HUDEP-2 (cell line): ENCODE data around the gene PANK1.
A peak's percentile ranks its signal among the peaks of the same experiment; 100 is the strongest.
"Not testable (repeated sequence)": the region's sequence is repeated elsewhere in the genome, so short reads cannot be mapped to it uniquely, and the experiment has no call there.

Experiments used
- DNase-seq, 76 experiments: peaks; one replicate each; lab custom pipeline; 2025; ENCODE audit not compliant: unreplicated experiment in 76 of 76; lab: John Stamatoyannopoulos, UW

The PANK1 gene

GRCh38 chr10:89576022-89576421 is 69.0 kb downstream of the PANK1 start:
- DNase-seq: no peak

- DNase-seq: no peak
Observed at GRCh38 chr10:89575031-89575430, 70.0 kb downstream of the PANK1 start.

- no peak for DNase-seq
Observed at GRCh38 chr10:89574368-89574767, 70.7 kb downstream of the PANK1 start.

- DNase-seq: no peak
Observed at GRCh38 chr10:89567576-89568245, 77.3 kb downstream of the PANK1 start.

- DNase-seq: no peak
Observed at GRCh38 chr10:89566992-89567391, 78.0 kb downstream of the PANK1 start.

- no peak for DNase-seq
Observed at GRCh38 chr10:89566095-89566950, 78.7 kb downstream of the PANK1 start.

- no peak for DNase-seq
Observed at GRCh38 chr10:89565180-89565579, 79.9 kb downstream of the PANK1 start.

- peak in 21 of 76 experiments; percentile 0 to 53 (median 15) for DNase-seq
Observed at GRCh38 chr10:89563861-89564478, 81.1 kb downstream of the PANK1 start.

GRCh38 chr10:89563311-89563710 is 81.7 kb downstream of the PANK1 start:
- DNase-seq: no peak

GRCh38 chr10:89556600-89556999 is 88.4 kb downstream of the PANK1 start:
- no peak for DNase-seq

- no peak for DNase-seq
Observed at GRCh38 chr10:89555688-89556445, 89.2 kb downstream of the PANK1 start.

- DNase-seq: no peak
Observed at GRCh38 chr10:89554433-89554832, 90.6 kb downstream of the PANK1 start.

GRCh38 chr10:89553064-89553734 is 91.8 kb downstream of the PANK1 start:
- DNase-seq: no peak

GRCh38 chr10:89552213-89552612 is 92.8 kb downstream of the PANK1 start:
- DNase-seq: no peak

GRCh38 chr10:89550509-89550908 is 94.5 kb downstream of the PANK1 start:
- DNase-seq: peak in 14 of 76 experiments; percentile 0 to 35 (median 6)

GRCh38 chr10:89549510-89549909 is 95.5 kb downstream of the PANK1 start:
- no peak for DNase-seq

- no peak for DNase-seq
Observed at GRCh38 chr10:89548673-89549072, 96.4 kb downstream of the PANK1 start.

GRCh38 chr10:89547853-89548513 is 97.1 kb downstream of the PANK1 start:
- no peak for DNase-seq

GRCh38 chr10:89546651-89547050 is 98.4 kb downstream of the PANK1 start:
- DNase-seq: not testable (repeated sequence)

- no peak for DNase-seq
Observed at GRCh38 chr10:89543841-89544240, 101.2 kb downstream of the PANK1 start.
